Left renal pelvis (tissue), 4 donors: Measurements from ENCODE around the gene PIK3IP1. TPM values are rescaled to one million over a fixed set of nuclear protein-coding genes. Genes with fewer than 3 reads are reported as not detected.
"Not testable (repeated sequence)": the region's sequence is repeated elsewhere in the genome, so short reads cannot be mapped to it uniquely, and the experiment has no call there.

ENCODE experiments used
- DNase-seq, 4 donors: peaks; one replicate each; pipeline ENCODE4 v3.0.0-alpha.2; 2013; ENCODE audit warnings: low read depth in 4 of 4, low spot score in 3 of 4
- polyA plus RNA-seq, 4 donors: library from polyadenylated mRNA; unstranded; fragments of 120-200 nt; gene quantifications; one replicate each; pipeline ENCODE4 v1.2.1, GENCODE V29; 2013; ENCODE audit not compliant: insufficient read length in 4 of 4

The PIK3IP1 gene, protein sequence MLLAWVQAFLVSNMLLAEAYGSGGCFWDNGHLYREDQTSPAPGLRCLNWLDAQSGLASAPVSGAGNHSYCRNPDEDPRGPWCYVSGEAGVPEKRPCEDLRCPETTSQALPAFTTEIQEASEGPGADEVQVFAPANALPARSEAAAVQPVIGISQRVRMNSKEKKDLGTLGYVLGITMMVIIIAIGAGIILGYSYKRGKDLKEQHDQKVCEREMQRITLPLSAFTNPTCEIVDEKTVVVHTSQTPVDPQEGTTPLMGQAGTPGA
- 10 to 100 TPM in 3 of 4 donors, 1 to 10 TPM in 1; 8.1 to 15.1 (median 12.9) TPM for polyA plus RNA-seq

DNA sequence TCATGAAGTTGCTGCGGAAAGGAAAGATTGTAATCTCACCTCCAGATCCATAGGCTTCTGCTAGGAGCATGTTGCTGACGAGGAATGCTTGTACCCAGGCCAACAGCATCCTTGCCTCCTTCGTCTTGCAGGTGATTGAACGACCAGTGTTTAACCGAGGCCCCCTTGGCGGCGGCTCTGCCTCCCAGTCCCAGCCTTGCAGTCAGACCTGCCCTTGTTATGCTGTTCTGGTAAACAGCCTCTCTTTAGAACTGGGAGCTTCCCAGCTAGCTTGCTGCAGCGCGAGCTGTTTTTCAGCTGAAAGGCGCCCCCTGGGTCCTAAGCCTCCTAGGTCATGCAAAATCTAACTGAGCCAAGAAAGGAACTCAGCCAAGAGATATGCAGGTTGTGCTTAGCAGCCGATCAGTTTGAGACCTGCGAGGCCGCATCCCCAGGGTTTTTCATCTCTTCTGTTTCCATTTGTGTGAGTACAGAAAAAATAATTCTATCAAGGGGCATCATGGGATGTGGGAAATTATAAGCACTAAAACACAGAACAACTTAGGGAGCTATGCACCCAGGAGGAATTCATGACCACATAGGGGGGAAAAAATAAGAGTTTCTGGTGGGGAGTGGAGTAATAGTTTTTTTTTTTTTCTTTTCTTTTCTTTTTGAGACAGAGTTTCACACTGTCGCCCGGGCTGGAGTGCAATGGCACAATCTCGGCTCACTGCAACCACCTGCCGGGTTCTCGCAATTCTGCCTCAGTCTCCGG is at the start of gene PIK3IP1:
TSS of gene PIK3IP1 (minus strand) at position 253 of the 754 bp plus-strand sequence. CDS start at position 109, 144 bp downstream.
- peak; percentile 72 to 80 (median 75) for DNase-seq

DNA sequence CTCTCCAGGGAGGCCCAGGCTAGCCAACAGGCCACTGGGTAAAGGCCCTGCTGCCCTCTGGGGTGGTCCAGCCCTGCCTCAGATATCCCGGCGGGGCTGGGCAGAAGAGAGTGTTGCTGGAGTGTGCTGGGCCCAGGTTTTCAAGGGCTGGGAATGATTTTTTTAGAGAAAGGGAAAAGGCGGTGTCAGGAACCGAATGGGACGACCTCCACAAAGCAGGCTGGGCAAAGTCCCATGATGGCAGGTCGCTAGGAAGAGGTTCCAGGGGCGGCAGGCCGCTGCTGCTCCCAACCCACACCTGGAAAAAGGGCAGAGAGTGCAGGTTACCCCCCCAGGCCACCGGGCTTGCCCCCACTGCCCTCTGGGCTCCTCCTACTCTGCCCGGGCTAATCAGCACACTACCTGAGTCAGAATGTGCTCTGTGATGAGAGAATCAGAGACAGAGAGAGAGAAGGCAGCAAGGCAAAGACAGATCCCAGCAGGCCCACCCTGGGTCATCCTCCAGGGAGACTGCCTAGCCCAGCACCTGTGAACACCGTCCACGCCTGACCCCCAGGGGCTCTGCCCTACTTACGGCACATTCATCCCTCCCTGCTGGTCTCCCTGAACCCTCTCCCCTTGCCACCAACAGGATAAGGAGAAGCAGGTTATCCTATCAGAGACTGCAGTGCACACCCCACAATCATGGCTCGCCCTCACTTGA is 49.2 kb upstream of the PIK3IP1 start:
- DNase-seq: no peak

DNA sequence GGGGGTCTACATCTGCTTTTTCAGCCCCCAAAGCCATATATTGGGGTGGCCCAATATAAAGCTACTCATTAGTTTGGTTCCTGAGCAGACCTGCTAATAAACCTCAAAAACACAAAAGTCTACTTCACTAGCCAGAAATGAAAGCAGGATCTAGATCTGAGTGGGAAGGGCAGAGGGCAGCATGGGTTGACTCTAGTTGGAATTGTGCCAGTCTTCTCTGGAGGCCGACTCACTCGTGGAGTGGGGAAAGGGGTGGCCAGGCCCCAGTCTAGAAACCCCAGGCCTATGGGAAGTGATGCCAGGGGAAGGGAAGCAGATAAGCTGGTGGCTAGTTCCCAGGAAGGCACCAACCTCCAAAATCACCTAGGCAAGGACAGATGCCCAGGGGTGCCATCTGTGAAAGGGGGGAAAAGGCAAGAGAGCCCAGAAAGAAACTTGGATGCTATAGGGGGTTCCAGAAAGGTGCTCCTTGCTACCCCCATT is 48.5 kb upstream of the PIK3IP1 start:
- DNase-seq: no peak

DNA sequence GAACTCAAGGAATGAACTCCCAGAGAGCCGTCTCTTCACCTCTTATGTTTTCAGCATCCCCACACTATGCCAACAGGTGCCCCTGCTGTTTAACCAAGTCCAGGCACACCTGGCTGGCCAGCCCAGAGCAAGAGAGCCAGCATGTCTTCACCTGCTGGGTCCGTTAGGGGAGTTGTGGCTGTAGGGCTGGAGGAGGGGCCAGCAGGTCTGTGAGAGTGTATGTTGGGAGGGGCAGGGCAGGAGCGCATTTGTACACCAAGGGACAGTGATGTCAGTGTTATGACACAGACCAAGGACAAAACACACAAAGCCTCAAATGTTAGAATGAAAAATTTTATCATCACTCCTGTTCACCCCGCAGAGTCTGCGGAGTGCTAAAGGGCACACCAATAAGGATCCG is 48.1 kb upstream of the PIK3IP1 start:
- DNase-seq: no peak

DNA sequence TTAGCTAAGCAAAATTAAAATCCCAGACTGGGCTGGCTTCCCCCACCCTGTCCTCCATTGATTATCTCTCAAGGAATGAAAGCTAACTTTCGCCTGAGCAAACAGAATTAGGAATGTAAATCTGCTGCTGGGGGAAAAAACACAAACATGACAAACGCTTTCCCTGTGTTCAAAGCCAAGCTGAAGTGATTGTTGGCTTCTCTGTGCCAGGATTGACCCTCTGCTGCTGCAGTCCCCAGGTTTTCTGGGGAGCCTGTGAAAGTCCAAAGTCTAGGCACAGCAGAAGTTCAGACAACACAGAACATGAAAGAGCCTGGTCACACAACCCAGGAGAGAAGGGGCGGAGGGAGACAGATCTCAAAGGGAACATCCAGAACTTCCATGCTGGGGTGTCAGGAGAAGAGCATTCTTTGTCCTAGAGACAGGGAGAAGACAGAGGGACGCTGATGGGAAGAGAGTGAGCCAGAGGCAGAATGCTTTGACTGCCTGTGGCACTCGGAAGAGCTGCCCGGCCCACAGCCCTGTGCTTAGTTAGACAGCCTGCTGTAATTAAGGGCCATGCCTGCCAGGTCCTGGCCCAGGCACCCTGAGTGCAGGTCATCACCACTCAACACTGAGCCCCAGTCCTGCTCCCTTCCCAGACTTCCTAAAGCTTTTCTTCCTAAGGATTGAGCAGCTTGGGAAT is 47.0 kb upstream of the PIK3IP1 start:
- DNase-seq: no peak

DNA sequence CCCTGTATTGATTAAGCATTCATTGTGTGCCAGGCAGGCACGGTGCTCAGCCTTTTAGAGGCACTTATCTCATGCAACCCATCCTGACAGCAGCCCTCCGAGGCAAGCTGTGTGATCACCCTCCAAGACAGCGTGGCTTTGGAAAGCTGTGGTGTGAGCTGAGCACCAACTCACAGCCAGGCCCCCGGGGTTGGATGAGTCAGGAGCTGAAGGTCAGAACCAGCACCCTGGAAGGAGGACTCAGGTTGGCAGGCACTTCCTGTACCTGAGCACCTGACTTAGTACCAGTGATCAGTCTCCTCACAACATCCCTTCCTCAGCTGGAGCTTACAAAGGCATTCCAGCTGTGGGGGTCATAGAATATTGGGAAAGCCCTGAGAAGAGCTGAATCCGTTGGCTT is 44.9 kb upstream of the PIK3IP1 start:
- DNase-seq: no peak

DNA sequence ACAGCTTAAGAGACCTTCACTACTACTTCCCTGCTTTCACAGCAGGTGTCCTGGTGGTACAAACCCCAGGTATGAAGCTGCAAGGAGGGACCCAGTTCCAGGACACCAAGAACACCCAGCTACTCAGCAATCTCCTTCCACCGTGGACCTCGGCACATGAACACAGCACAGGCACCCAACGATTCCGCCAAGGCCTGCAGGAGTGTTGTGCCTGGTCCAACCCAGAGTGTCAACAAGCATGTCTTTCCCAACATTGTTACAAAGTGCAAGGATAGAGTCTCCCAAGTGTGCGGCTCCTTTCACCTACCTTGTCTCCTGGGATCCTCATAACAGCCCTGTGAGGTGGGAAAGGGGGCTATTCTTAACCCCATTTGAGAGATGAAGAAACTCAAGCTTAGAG is 42.0 kb upstream of the PIK3IP1 start:
- no peak for DNase-seq

DNA sequence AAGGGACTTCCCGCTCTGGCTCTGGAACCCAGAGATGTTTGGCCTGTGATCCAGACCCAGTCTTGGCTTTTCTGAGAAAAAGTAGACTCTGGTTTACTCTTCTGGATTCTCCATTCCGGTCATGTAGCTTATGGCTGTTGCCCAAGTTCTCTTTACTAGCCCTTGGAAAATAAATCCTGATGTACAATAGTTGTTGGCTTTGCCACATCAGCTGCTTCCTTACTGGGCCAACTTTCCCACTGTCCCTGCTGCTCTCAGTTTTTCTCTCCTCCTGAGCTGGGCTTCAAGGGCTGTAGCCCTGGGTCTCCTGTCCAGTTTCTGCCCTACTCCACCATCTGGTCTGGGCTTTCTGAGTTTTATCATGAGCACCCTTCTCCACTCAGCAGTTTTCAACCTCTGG is 41.4 kb upstream of the PIK3IP1 start:
- no peak for DNase-seq

DNA sequence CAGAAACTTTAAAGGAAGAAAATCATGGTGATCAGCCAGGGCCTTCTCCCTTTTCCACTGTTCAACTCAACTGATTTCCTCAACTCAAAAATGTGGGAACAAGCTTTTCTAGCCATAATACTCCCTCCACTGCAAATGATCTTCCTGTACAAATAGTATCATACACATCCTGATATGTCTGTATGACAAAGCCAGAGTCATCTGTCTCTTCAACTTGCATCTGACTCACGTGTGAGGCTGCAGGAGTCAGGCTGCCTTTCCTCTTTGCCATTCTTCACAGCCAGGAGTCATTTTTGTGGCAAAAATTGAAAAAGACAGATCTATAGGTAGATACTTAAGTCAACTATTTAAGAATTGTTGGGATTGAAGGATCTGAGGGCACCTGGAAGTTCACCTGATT is 40.6 kb upstream of the PIK3IP1 start:
- no peak for DNase-seq

DNA sequence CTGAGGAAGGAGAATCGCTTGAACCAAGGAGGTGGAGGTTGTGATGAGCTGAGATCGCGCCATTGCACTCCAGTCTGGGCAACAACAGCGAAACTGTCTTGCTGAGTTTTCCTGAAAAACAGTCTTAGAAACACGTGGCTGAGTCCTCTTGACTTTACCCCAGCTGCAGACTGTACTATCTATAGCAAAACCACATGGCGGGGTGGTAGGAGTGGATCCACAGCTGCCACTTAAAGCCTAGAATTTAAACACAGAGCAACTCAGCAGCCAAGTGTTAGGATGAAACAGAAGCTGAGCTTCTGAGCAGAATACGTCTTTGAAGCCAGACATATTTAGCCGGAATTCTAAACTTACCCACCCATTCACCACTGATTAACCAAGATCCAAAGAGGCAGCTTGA is 39.7 kb upstream of the PIK3IP1 start:
- no peak for DNase-seq

DNA sequence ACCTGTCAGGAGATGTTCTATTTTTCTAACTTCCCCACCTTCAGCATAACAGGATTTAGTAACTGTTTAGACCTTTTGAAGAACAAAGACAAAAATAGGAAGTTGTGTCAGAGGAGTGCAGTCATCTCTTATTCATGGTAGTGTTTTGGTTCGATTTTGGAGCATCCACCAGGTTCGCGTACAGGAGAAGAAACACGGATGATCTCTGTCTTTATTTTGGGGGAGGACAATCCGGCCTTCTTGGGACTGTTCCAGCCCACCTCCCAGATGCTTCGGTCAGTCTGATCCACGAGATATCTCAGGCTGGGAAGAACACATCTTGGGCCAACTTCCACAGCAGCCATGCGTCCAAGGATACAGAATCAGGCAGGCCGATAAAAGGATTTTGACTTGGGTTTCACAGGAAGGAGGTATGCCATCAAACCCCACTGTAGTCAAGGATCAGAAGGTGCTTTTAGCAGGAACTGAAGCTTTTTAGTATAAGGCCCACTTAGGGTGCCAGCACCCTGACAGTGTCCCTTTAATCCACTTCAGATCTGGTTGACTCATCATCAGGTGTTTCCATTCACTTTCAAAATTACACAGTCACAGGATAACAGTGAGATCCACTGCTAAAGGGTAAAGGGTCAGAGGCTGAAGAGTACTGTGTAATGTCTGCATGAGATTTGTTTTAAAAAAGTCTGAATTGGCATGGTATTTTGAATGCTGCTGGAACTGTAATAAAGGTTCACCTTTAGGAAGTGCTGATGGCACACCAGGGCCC is 37.3 kb upstream of the PIK3IP1 start:
- no peak for DNase-seq

DNA sequence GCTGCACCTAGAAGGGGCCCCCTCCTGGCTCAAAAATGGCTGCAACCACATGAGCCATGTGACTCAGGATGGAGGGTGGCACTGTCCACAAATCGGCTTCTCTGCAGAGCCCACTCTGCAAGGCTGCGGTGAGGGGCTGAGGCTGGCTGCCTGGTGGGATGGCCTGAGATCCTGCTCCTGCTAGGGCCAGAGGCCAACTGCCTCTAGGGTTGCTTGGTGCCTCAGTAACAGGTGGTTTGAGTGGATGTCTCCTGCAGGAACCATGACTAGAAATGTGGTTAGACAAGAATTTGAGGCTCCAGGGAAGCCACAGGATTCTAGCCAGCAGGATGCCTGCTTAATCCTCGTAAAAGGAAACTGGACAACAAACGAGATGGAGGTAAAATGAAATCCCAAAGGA is 36.7 kb upstream of the PIK3IP1 start:
- DNase-seq: no peak

DNA sequence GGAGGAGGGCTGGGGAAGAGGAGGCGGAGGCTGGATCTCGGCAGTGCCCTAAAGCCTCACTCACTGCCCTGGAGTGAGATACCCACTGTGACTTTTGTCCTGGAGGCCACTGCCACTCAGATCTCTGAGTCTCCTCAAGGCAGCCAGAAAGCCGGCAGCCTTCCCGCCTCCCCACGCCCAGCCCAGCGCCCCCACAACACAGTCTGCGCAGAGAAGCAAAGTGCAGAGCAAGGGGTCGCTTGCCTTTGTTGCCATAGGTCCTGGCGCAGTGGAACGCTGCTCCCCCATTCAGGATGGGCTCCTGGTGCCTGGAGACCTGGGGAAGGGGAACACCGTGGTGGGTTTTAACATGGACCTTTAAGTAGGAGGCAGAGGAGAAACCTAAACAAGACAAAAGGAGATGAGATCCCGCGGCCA is 36.3 kb upstream of the PIK3IP1 start:
- no peak for DNase-seq

DNA sequence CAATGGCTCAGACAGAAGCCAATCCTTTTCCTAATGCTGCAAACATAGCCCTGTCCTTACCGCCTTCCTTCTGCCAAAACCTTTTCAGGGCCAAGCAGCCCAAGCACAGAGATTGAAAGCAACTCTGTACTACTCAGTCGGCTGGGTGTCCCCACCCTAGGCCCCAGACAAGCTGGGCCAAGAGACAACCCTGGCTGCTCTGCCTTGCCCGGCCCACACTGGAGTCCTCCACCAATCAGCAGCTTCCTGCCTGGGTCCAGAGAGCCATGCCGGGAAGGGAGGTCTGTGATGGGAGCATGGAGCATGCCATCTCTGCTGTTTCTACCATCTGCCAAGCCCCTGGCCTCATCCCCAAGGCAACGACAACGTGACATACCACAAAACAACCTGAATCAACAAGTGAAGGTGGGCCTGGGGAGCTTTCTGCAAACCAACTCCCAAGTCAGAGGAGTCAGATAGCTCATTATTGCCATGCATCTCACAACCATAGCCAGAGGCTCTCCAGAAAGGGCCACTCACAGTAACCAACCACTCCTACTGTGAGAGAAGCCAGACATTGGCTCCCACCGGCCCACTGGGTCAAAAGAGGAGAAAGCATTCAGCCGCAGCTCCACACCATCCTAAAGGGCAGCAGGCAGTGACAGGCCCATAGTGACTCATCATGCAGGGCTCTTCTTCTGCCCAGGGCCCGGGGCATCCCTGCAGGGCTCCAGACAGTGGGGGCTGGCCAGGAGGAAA is 35.7 kb upstream of the PIK3IP1 start:
- no peak for DNase-seq

DNA sequence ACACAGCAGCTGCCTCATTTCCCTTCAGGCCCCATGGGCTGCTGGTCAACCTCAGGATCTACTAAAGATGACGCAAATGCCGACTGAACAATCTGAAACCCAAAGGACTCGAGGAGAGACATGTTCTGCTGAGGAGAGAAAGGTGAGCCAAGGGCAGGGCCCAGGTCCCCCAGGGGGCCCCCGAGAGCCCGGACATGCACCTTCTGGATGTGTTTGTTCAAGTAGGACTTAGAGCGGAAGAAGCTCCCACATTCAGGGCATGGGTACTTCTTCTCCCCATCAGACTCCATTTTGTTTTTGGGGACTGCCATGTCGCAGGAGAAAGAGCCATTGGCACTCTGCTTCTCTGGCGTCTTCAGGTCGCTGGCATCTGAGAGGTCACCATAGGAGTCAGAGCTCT is 34.6 kb upstream of the PIK3IP1 start:
- no peak for DNase-seq

DNA sequence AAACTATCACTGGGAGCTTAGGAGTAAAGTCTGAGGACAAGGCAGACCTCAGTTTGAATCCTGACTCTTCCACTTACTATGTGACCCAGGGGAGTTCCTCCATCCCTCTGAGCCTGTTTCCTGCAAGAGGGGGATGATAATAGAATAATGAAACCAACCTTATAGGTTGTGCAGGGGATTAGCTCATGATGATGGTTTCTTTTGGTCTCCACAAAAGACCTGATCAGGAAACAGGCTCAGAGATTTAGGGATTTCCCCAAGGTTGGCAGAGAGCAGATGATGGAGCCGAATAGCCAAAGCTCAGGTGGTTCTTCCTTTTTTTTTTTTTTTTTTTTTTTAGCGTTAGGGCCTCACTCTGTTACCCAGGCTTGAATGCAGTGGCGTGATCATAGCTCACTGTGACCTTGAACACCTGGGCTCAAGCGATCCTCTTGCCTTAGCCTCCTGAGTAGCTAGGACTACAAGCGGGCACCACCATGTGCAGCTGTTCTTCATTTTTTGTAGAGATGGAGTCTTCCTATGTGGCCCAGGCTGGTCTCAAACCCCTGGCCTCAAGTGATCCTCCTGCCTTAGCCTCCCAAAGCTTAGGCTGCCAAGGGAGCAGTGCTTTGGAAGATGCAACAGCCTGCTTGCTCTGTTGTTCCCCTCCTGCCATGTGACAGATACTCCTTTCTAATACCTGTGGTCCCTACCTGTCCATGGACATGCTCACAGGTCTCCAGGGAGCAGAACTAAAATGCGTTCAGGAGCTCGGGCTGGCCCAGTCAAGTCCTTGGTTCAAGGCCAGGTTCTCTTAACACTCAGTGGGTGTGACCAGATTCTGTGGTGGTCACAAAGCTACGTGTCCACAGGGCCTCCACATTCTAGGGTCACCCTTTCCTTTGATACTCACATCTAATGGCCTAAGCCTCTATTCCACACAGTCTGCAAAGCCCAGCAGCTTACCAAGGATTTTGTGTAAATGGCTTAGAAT is 31.6 kb upstream of the PIK3IP1 start:
- DNase-seq: no peak

DNA sequence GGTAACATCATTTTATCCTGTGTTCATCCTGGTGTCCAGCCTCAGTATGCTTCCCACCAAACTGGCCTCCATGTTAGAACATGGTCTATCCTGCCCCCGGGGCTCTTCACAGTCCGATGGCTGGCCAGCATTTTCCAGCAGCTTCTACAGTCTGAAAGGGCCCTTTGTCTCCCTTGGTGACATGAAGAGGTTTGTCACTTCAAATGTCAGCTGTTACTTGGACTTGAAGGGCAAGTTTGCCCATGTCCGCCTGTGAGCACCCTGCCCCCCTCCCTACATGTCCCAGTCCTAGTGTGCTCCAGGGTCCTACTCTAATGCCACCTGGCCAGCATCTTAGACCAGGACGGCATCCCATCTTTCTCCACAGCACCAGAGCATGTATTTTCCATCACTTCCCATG is 29.1 kb upstream of the PIK3IP1 start:
- DNase-seq: no peak

DNA sequence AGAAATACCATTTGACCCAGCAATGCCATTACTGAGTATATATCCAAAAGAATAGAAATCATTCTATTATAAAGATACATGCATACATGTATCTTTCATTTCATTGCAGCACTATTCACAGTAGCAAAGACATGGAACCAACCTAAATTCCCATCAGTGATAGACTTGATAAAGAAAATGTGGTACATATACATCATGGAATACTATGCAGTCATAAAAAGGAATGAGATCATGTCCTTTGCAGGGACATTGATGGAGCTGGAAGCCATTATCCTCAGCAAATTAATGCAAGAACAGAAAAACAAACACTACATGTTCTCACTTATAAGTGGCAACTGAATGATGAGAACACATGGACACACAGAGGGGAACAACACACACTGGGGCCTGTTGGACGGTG is 21.9 kb upstream of the PIK3IP1 start:
- not testable (repeated sequence) for DNase-seq
